B cell (primary cell): ENCODE results near the gene ESYT1.

Experiments
- EZH2 ChIP-seq: IDR thresholded peaks from 2 replicates; pipeline ENCODE4 v1.6.1; 2012; ENCODE audit warnings: borderline replicate concordance, low read depth, mild to moderate bottlenecking, moderate library complexity, low read length; ENCODE audit not compliant: insufficient read depth, poor library complexity, severe bottlenecking
- TF ChIP-seq, protein P1 (sequence below): fragments of 200-600 bp; IDR thresholded peaks from one replicate; pipeline ENCODE4 v1.8.0; 2022; ENCODE audit warnings: antibody characterized with exemption, mild to moderate bottlenecking

DNA sequence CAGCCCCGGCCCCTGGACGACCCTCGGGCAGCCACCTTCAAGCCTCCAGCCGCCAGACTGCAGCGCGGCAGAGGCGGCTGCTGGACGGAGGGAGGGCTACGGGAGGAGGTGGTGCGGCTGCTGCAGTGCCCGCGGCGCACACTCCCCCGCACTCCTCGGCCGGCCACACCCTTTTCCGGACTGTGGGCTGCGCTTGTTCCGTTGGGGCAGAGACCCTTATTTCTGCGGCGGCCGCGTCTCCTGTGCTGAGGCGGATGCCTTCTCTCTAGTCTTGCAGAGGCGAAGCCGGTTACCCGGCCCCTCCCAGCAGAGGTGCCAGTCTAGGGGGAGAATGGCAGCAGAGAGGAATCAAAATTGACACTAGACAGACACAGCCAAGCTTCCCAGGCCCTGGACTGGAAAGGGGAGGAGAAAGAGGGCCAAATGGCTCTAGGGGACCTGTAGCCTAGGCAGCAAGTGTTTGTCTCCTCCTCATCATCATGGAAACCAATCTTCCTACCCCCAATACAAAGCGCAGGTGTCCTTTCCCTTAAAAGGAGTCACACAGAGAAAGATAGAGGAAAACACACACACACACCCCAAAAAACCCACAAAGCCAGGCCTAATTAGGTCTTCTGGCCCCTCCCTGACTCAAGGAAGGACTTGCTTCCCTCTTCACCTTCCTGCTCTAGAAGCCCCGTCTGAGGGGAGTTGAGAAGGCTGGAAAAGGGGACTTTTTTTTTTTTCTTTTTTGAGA, 1.3 kb downstream of the ESYT1 start:
- TF ChIP-seq, protein P1, sequence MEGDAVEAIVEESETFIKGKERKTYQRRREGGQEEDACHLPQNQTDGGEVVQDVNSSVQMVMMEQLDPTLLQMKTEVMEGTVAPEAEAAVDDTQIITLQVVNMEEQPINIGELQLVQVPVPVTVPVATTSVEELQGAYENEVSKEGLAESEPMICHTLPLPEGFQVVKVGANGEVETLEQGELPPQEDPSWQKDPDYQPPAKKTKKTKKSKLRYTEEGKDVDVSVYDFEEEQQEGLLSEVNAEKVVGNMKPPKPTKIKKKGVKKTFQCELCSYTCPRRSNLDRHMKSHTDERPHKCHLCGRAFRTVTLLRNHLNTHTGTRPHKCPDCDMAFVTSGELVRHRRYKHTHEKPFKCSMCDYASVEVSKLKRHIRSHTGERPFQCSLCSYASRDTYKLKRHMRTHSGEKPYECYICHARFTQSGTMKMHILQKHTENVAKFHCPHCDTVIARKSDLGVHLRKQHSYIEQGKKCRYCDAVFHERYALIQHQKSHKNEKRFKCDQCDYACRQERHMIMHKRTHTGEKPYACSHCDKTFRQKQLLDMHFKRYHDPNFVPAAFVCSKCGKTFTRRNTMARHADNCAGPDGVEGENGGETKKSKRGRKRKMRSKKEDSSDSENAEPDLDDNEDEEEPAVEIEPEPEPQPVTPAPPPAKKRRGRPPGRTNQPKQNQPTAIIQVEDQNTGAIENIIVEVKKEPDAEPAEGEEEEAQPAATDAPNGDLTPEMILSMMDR, result no peak
- TF ChIP-seq EZH2, result no peak
